ENCODE measurements around the gene JDP2.

The JDP2 gene

GRCh38 chr14:75459099-75459741 is 31.4 kb downstream of the JDP2 start:
- TF ChIP-seq MAX (IDR thresholded peaks at IDR 0.05) (peak; percentile 65), ZBTB7A (IDR thresholded peaks at IDR 0.05; ENCODE audit: low read depth) (no peak), CEBPB (IDR thresholded peaks at IDR 0.05) (no peak), EP300 (IDR thresholded peaks at IDR 0.05; ENCODE audit: borderline replicate concordance) (peak; percentile 30; the same call in 1 of the 2 replicates), TEAD4 (IDR thresholded peaks at IDR 0.05) (no peak)

- no peak for TF ChIP-seq EGR1 (IDR thresholded peaks at IDR 0.05)
- no peak for TF ChIP-seq CREB1 (IDR thresholded peaks at IDR 0.05; ENCODE audit: low read depth)
- no peak for TF ChIP-seq RAD21 (IDR thresholded peaks at IDR 0.05; ENCODE audit: low read depth)
- TF ChIP-seq MAX (IDR thresholded peaks at IDR 0.05) = no peak
These were observed 32.0 kb downstream of the JDP2 start for GRCh38 chr14:75459791-75460190.

- TF ChIP-seq EP300 (IDR thresholded peaks at IDR 0.05; ENCODE audit: borderline replicate concordance) (peak; percentile 76), NFIC (IDR thresholded peaks at IDR 0.05) (peak; percentile 48), TEAD4 (IDR thresholded peaks at IDR 0.05) (peak; percentile 83), RAD21 (IDR thresholded peaks at IDR 0.05; ENCODE audit: low read depth) (0 out of 2 replicates have a peak, but pooled peaks have one; percentile 3), TAF1 (IDR thresholded peaks at IDR 0.05; ENCODE audit: low read depth) (no peak), YY1 (IDR thresholded peaks at IDR 0.05; ENCODE audit: low read depth) (peak; percentile 29; the same call in 1 of the 2 replicates), EGR1 (IDR thresholded peaks at IDR 0.05) (no peak), USF1 (IDR thresholded peaks at IDR 0.05) (no peak), TCF12 (IDR thresholded peaks at IDR 0.05; ENCODE audit: low read depth) (peak; percentile 69; the same call in 1 of the 2 replicates)
These were observed 32.6 kb downstream of the JDP2 start for GRCh38 chr14:75460394-75460793.

GRCh38 chr14:75461303-75461702 is 33.5 kb downstream of the JDP2 start:
- TF ChIP-seq NFIC (IDR thresholded peaks at IDR 0.05) = no peak
- TF ChIP-seq CEBPB (IDR thresholded peaks at IDR 0.05) = no peak
- no peak for TF ChIP-seq RAD21 (IDR thresholded peaks at IDR 0.05; ENCODE audit: low read depth)
- TF ChIP-seq USF1 (IDR thresholded peaks at IDR 0.05) = no peak
- no peak for TF ChIP-seq YY1 (IDR thresholded peaks at IDR 0.05; ENCODE audit: low read depth)
- TF ChIP-seq ZBTB7A (IDR thresholded peaks at IDR 0.05; ENCODE audit: low read depth) = no peak
- no peak for TF ChIP-seq FOXM1 (IDR thresholded peaks at IDR 0.05; ENCODE audit: borderline replicate concordance, low read depth)
- no peak for TF ChIP-seq EGR1 (IDR thresholded peaks at IDR 0.05)
- TF ChIP-seq REST (IDR thresholded peaks at IDR 0.05; ENCODE audit: low read depth) = no peak
- TF ChIP-seq CREB1 (IDR thresholded peaks at IDR 0.05; ENCODE audit: low read depth) = no peak
- TF ChIP-seq MAX (IDR thresholded peaks at IDR 0.05) = no peak
- no peak for TF ChIP-seq TCF12 (IDR thresholded peaks at IDR 0.05; ENCODE audit: low read depth)
- no peak for TF ChIP-seq TAF1 (IDR thresholded peaks at IDR 0.05; ENCODE audit: low read depth)
- no peak for TF ChIP-seq TEAD4 (IDR thresholded peaks at IDR 0.05)
- no peak for TF ChIP-seq EP300 (IDR thresholded peaks at IDR 0.05; ENCODE audit: borderline replicate concordance)

GRCh38 chr14:75461755-75462349 is 34.0 kb downstream of the JDP2 start:
- TF ChIP-seq EP300 (IDR thresholded peaks at IDR 0.05; ENCODE audit: borderline replicate concordance) (no peak), MAX (IDR thresholded peaks at IDR 0.05) (no peak), RAD21 (IDR thresholded peaks at IDR 0.05; ENCODE audit: low read depth) (no peak), YY1 (IDR thresholded peaks at IDR 0.05; ENCODE audit: low read depth) (no peak), FOXM1 (IDR thresholded peaks at IDR 0.05; ENCODE audit: borderline replicate concordance, low read depth) (no peak), TAF1 (IDR thresholded peaks at IDR 0.05; ENCODE audit: low read depth) (no peak), EGR1 (IDR thresholded peaks at IDR 0.05) (no peak), NFIC (IDR thresholded peaks at IDR 0.05) (no peak), TEAD4 (IDR thresholded peaks at IDR 0.05) (no peak), USF1 (IDR thresholded peaks at IDR 0.05) (no peak), REST (IDR thresholded peaks at IDR 0.05; ENCODE audit: low read depth) (no peak), TCF12 (IDR thresholded peaks at IDR 0.05; ENCODE audit: low read depth) (no peak), ZBTB7A (IDR thresholded peaks at IDR 0.05; ENCODE audit: low read depth) (no peak), CREB1 (IDR thresholded peaks at IDR 0.05; ENCODE audit: low read depth) (no peak), CEBPB (IDR thresholded peaks at IDR 0.05) (no peak)

Measured in Ishikawa (cell line).